ENCODE data around the gene C12orf57. TPM values are rescaled to one million over a fixed set of nuclear protein-coding genes. Genes with fewer than 3 reads are reported as not detected.

The C12orf57 gene
- polyA plus RNA-seq, 1 donor (not counting 4 experiments of a cell fraction or from before 2014, with no cell fraction given): 137 TPM

DNA sequence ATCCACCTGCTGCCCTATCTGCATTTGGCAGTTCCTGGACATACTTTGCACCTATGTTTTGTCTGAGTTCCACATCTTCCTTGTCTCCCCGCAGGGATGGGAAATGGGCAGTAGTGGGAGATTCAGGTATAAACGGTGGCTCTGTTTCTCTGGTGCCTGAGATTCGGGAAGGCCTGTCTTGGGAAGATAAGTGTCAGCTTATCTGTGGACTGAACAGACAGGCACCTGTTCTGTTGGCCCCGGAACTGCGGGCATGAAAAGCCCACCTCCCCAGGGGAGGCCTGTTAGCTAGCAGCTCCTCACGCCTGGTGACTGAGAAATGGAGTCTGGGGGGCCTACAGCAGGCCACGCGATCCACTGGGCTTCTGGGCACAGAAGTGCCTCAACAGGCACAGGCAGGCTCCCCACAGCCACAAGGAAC lies 20.8 kb downstream of the C12orf57 start:
- no peaks in the 10 kb centered on the region for H3K9me3 ChIP-seq (ENCODE audit: control insufficient read depth, low read depth, low read length)
- peak overlapping the region; percentile 80 to 94 (median 81) for H3K4me3 ChIP-seq (ENCODE audit: control insufficient read depth in 2 of 3, extremely low read depth in 1 of 3, insufficient read depth in 2 of 3, low read depth in 1 of 3, low read length in 3 of 3)
- H3K27me3 ChIP-seq (ENCODE audit: control insufficient read depth, extremely low read depth, insufficient read depth, low read length): no peaks in the 10 kb centered on the region
- peaks cover 23 to 47% of the 10 kb centered on the region in 2 experiments for H3K36me3 ChIP-seq (ENCODE audit: control insufficient read depth in 2 of 2, extremely low read depth in 1 of 2, insufficient read depth in 2 of 2, low read length in 2 of 2)
- no peak for TF ChIP-seq EZH2 (IDR thresholded peaks at IDR 0.05; ENCODE audit: low read length)
- TF ChIP-seq, protein P1, sequence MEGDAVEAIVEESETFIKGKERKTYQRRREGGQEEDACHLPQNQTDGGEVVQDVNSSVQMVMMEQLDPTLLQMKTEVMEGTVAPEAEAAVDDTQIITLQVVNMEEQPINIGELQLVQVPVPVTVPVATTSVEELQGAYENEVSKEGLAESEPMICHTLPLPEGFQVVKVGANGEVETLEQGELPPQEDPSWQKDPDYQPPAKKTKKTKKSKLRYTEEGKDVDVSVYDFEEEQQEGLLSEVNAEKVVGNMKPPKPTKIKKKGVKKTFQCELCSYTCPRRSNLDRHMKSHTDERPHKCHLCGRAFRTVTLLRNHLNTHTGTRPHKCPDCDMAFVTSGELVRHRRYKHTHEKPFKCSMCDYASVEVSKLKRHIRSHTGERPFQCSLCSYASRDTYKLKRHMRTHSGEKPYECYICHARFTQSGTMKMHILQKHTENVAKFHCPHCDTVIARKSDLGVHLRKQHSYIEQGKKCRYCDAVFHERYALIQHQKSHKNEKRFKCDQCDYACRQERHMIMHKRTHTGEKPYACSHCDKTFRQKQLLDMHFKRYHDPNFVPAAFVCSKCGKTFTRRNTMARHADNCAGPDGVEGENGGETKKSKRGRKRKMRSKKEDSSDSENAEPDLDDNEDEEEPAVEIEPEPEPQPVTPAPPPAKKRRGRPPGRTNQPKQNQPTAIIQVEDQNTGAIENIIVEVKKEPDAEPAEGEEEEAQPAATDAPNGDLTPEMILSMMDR (optimal IDR thresholded peaks at IDR 0.05 in 1 of 3, IDR thresholded peaks at IDR 0.05 in 1 of 3, conservative IDR thresholded peaks at IDR 0.05 in 1 of 3; ENCODE audit: extremely low read depth in 1 of 3, insufficient read depth in 2 of 3, low read length in 3 of 3): no peak
- peak overlapping the region; percentile 93 for H3K4me2 ChIP-seq (ENCODE audit: control insufficient read depth, extremely low read depth, insufficient read depth, low read depth, low read length)
- peaks cover 8% of the 10 kb centered on the region for H4K20me1 ChIP-seq (ENCODE audit: control insufficient read depth, extremely low read depth, insufficient read depth, low read length)
- dilution Hi-C loops (cut with MboI; ENCODE audit: extremely low pct_ligation_motif_present, low sequenced_read_pairs): no loop called here
- no peak for FAIRE-seq
- no peak overlapping the region for H2AFZ ChIP-seq (ENCODE audit: control insufficient read depth, low read length)
- H3K9me1 ChIP-seq (ENCODE audit: control insufficient read depth, extremely low read depth, insufficient read depth, low read length): peaks cover 3% of the 10 kb centered on the region
- peak overlapping the region; percentile 99 for H3K9ac ChIP-seq (ENCODE audit: control insufficient read depth, extremely low read depth, insufficient read depth, low read length)
- DNase-seq (ENCODE audit: low read depth, low spot score): no peak
- peaks cover 62% of the 10 kb centered on the region for H3K79me2 ChIP-seq (ENCODE audit: control insufficient read depth, insufficient read depth, low read length)
- peaks cover 51% of the 10 kb centered on the region for H3K4me1 ChIP-seq (ENCODE audit: control insufficient read depth, extremely low read depth, insufficient read depth, low read length)
- peak overlapping the region; percentile 95 for H3K27ac ChIP-seq (ENCODE audit: control insufficient read depth, insufficient read depth, low read length)

DNA sequence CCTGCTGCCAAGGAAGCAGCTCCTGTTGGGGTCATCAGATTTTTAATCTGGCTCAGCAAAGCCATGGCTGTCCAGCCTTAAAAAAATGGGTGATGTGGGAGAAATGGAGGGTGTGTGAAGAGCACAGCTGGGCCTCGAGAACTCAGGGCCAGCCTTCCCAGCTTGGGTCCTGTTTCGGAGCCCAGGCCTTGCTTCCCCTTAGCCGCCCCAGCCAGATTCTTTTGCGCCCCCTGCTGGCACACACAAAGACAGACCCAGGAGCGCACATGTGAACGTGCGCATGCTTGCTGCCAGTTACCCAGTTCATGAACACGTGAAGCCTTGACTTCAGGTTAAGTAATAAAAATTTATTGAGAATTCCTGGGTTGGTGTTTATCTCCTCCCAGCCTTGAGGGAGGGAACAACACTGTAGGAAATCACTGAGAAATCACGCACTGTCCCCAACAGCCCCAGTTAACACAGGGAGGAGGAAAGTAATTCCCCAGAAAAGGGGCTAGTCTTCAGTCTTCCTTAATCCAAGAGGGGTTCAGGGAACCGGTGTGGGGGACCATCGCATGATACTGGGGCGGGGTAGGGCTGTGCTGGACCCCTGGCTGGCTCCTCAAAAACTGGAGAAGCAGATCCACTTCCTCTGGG lies 21.3 kb downstream of the C12orf57 start:
- Histone ChIP-seq H3K79me2 (ENCODE audit: control insufficient read depth, insufficient read depth, low read length) (peaks cover 68% of the 10 kb centered on the region), H3K9me3 (ENCODE audit: control insufficient read depth, low read depth, low read length) (no peaks in the 10 kb centered on the region), H3K4me3 (ENCODE audit: control insufficient read depth in 2 of 3, extremely low read depth in 1 of 3, insufficient read depth in 2 of 3, low read depth in 1 of 3, low read length in 3 of 3) (peak overlapping the region; percentile 80 to 94 (median 81)), H3K4me2 (ENCODE audit: control insufficient read depth, extremely low read depth, insufficient read depth, low read depth, low read length) (peak overlapping the region; percentile 93), H3K4me1 (ENCODE audit: control insufficient read depth, extremely low read depth, insufficient read depth, low read length) (peaks cover 51% of the 10 kb centered on the region), H3K27ac (ENCODE audit: control insufficient read depth, insufficient read depth, low read length) (peak overlapping the region; percentile 95), H3K36me3 (ENCODE audit: control insufficient read depth in 2 of 2, extremely low read depth in 1 of 2, insufficient read depth in 2 of 2, low read length in 2 of 2) (peaks cover 23 to 47% of the 10 kb centered on the region in 2 experiments), H2AFZ (ENCODE audit: control insufficient read depth, low read length) (no peak overlapping the region), H3K27me3 (ENCODE audit: control insufficient read depth, extremely low read depth, insufficient read depth, low read length) (no peaks in the 10 kb centered on the region), H4K20me1 (ENCODE audit: control insufficient read depth, extremely low read depth, insufficient read depth, low read length) (peaks cover 8% of the 10 kb centered on the region), H3K9me1 (ENCODE audit: control insufficient read depth, extremely low read depth, insufficient read depth, low read length) (peaks cover 3% of the 10 kb centered on the region), H3K9ac (ENCODE audit: control insufficient read depth, extremely low read depth, insufficient read depth, low read length) (peak overlapping the region; percentile 99)
- dilution Hi-C loops (cut with MboI; ENCODE audit: extremely low pct_ligation_motif_present, low sequenced_read_pairs): no loop called here
- DNase-seq (ENCODE audit: low read depth, low spot score) (no peak), FAIRE-seq (peak; percentile 43)
- TF ChIP-seq, protein P1 (optimal IDR thresholded peaks at IDR 0.05 in 1 of 3, IDR thresholded peaks at IDR 0.05 in 1 of 3, conservative IDR thresholded peaks at IDR 0.05 in 1 of 3; ENCODE audit: extremely low read depth in 1 of 3, insufficient read depth in 2 of 3, low read length in 3 of 3): peak in 2 of 3 experiments; percentile 93 to 96
- no peak for TF ChIP-seq EZH2 (IDR thresholded peaks at IDR 0.05; ENCODE audit: low read length)
